ENCODE results near the gene NDUFAF8. TPM values are rescaled to one million over a fixed set of nuclear protein-coding genes. Genes with fewer than 3 reads are reported as not detected.

Gene NDUFAF8
- total RNA-seq, 1 experiment from 2014 or later = 58.6 TPM

GRCh38 chr17:81239714-81240555 lies 817 bp downstream of the NDUFAF8 start:
- no TSS peak for BruUV-seq (replicated peaks)
- Histone ChIP-seq H3K27me3 (replicated peaks; ENCODE audit: insufficient read depth, low read depth, low read length, poor library complexity) (no peaks in the 10 kb centered on the region), H3K36me3 (ENCODE audit: insufficient read depth, low read length, poor library complexity, severe bottlenecking) (peaks cover 10% of the 10 kb centered on the region), H3K4me1 (ENCODE audit: insufficient read depth, low read length, poor library complexity, severe bottlenecking) (peaks cover 7% of the 10 kb centered on the region), H3K4me3 (ENCODE audit: low read depth, low read length, poor library complexity, severe bottlenecking) (peak overlapping the region; percentile 84), H3K9me3 (ENCODE audit: low read depth, low read length, poor library complexity, severe bottlenecking) (no peaks in the 10 kb centered on the region), H3K27ac (ENCODE audit: low read depth, low read length, poor library complexity, severe bottlenecking) (peak overlapping the region; percentile 85)
- ChIA-PET POLR2A (ENCODE audit: low non-redundant PET) (interaction anchor here (0.6 to 0.7 kb wide), 2 partner anchors 10 to 246 kb away, joined by 3 read pairs; no protein-coding TSS in a partner anchor), CTCF (interaction anchor here (0.5 to 1.3 kb wide), 2 partner anchors 17 to 1020 kb away, joined by 3 to 4 read pairs; partner anchors contain the start of genes CEP131, SGSH and SLC26A11)
- TF ChIP-seq, protein P1, sequence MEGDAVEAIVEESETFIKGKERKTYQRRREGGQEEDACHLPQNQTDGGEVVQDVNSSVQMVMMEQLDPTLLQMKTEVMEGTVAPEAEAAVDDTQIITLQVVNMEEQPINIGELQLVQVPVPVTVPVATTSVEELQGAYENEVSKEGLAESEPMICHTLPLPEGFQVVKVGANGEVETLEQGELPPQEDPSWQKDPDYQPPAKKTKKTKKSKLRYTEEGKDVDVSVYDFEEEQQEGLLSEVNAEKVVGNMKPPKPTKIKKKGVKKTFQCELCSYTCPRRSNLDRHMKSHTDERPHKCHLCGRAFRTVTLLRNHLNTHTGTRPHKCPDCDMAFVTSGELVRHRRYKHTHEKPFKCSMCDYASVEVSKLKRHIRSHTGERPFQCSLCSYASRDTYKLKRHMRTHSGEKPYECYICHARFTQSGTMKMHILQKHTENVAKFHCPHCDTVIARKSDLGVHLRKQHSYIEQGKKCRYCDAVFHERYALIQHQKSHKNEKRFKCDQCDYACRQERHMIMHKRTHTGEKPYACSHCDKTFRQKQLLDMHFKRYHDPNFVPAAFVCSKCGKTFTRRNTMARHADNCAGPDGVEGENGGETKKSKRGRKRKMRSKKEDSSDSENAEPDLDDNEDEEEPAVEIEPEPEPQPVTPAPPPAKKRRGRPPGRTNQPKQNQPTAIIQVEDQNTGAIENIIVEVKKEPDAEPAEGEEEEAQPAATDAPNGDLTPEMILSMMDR (conservative IDR thresholded peaks at IDR 0.05; ENCODE audit: low read depth, low read length) = no peak
- TF ChIP-seq EZH2 (IDR thresholded peaks at IDR 0.05; ENCODE audit: borderline replicate concordance, low read depth, low read length, poor library complexity, severe bottlenecking) = no peak
- DNase-seq (ENCODE audit: low spot score) = peak; percentile 45
- intact Hi-C loops (cut with micrococcal nuclease; ENCODE audit: unreplicated experiment) = loop anchor here (5.0 kb wide), 1 partner anchor 253 kb away; no protein-coding TSS in a partner anchor

DNA sequence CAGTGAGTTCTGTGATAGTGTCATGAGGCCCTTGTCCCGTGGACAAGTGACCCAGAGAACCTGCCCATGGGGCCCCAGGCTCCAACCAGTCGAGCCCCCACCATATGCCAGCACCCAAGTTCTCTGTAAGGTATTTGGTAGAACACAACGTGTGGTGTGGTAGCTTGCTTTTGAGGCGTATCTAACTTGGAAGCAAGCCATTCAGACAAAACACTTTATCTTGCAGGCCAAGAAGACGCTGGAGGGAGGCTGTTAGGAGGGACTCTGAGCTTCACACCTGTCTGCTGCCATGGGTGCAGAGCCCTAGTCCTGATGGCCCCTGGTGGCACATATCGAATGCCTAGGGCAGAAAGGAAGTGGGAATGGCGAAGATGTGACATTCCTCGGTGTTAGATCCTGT lies 1.6 kb downstream of the NDUFAF8 start:
- no peak for DNase-seq (ENCODE audit: low spot score)
- no peak overlapping the region for H3K27ac ChIP-seq (ENCODE audit: low read depth, low read length, poor library complexity, severe bottlenecking)
- H3K4me1 ChIP-seq (ENCODE audit: insufficient read depth, low read length, poor library complexity, severe bottlenecking) = peaks cover 7% of the 10 kb centered on the region
- no peaks in the 10 kb centered on the region for H3K27me3 ChIP-seq (replicated peaks; ENCODE audit: insufficient read depth, low read depth, low read length, poor library complexity)
- peaks cover 10% of the 10 kb centered on the region for H3K36me3 ChIP-seq (ENCODE audit: insufficient read depth, low read length, poor library complexity, severe bottlenecking)
- BruUV-seq (replicated peaks) = TSS peak; percentile 57
- ChIA-PET CTCF (no interaction called here), POLR2A (ENCODE audit: low non-redundant PET) (no interaction called here)
- H3K4me3 ChIP-seq (ENCODE audit: low read depth, low read length, poor library complexity, severe bottlenecking) = peak overlapping the region; percentile 84
- TF ChIP-seq EZH2 (IDR thresholded peaks at IDR 0.05; ENCODE audit: borderline replicate concordance, low read depth, low read length, poor library complexity, severe bottlenecking) = no peak
- TF ChIP-seq, protein P1 (conservative IDR thresholded peaks at IDR 0.05; ENCODE audit: low read depth, low read length) = no peak
- H3K9me3 ChIP-seq (ENCODE audit: low read depth, low read length, poor library complexity, severe bottlenecking) = no peaks in the 10 kb centered on the region
- intact Hi-C loops (cut with micrococcal nuclease; ENCODE audit: unreplicated experiment) = loop anchor here (5.0 kb wide), 1 partner anchor 253 kb away; no protein-coding TSS in a partner anchor

GRCh38 chr17:81241203-81241602 lies 2.1 kb downstream of the NDUFAF8 start:
- TF ChIP-seq, protein P1 (conservative IDR thresholded peaks at IDR 0.05; ENCODE audit: low read depth, low read length) = no peak
- TF ChIP-seq EZH2 (IDR thresholded peaks at IDR 0.05; ENCODE audit: borderline replicate concordance, low read depth, low read length, poor library complexity, severe bottlenecking) = no peak
- Histone ChIP-seq H3K36me3 (ENCODE audit: insufficient read depth, low read length, poor library complexity, severe bottlenecking) (peaks cover 10% of the 10 kb centered on the region), H3K9me3 (ENCODE audit: low read depth, low read length, poor library complexity, severe bottlenecking) (no peaks in the 10 kb centered on the region), H3K27me3 (replicated peaks; ENCODE audit: insufficient read depth, low read depth, low read length, poor library complexity) (no peaks in the 10 kb centered on the region), H3K4me3 (ENCODE audit: low read depth, low read length, poor library complexity, severe bottlenecking) (no peak overlapping the region), H3K4me1 (ENCODE audit: insufficient read depth, low read length, poor library complexity, severe bottlenecking) (peaks cover 7% of the 10 kb centered on the region), H3K27ac (ENCODE audit: low read depth, low read length, poor library complexity, severe bottlenecking) (no peak overlapping the region)
- ChIA-PET CTCF (no interaction called here), POLR2A (ENCODE audit: low non-redundant PET) (no interaction called here)
- DNase-seq (ENCODE audit: low spot score) = no peak
- intact Hi-C loops (cut with micrococcal nuclease; ENCODE audit: unreplicated experiment) = loop anchor here (5.0 kb wide), 1 partner anchor 254 kb away; no protein-coding TSS in a partner anchor
- BruUV-seq (replicated peaks) = no TSS peak
